Colonic mucosa (tissue), 4 donors: ENCODE data around the gene MARK3. TPM values are rescaled to one million over a fixed set of nuclear protein-coding genes. Genes with fewer than 3 reads are reported as not detected.

Source experiments
- DNase-seq: peaks from one replicate; pipeline ENCODE4 v3.0.0-alpha.2; 2020
- H3K27ac ChIP-seq: fragments of 200-600 bp; one replicate; pipeline ENCODE4 v1.8.0; 2021
- H3K27me3 ChIP-seq: fragments of 200-600 bp; one replicate; pipeline ENCODE4 v1.8.0; 2021
- H3K36me3 ChIP-seq: fragments of 200-600 bp; one replicate; pipeline ENCODE4 v1.8.0; 2021
- H3K4me1 ChIP-seq: fragments of 200-600 bp; one replicate; pipeline ENCODE4 v1.8.0; 2021; ENCODE audit warnings: mild to moderate bottlenecking
- H3K4me3 ChIP-seq: fragments of 200-600 bp; one replicate; pipeline ENCODE4 v1.8.0; 2021
- H3K9ac ChIP-seq, 2 donors: one replicate each; pipeline ENCODE4 v1.7.0; 2013; ENCODE audit warnings: control low read depth in 2 of 2, low read depth in 2 of 2, low read length in 2 of 2
- H3K9me3 ChIP-seq: fragments of 200-600 bp; one replicate; pipeline ENCODE4 v1.8.0; 2021
- CTCF ChIP-seq: fragments of 200-600 bp; IDR thresholded peaks from one replicate; pipeline ENCODE4 v1.8.0; 2022; ENCODE audit warnings: antibody characterized with exemption, mild to moderate bottlenecking
- intact Hi-C: fragments of 100-400 bp; cut with DNase I; formaldehyde crosslinking; loops from one replicate; pipeline ENCODE4 v1.14.1; 2022
- total RNA-seq, 2 donors: library from RNA; stranded (reverse); fragmentation: NEBNext Ultra II Directional in 1 of 2; extraction: Animal tissue kit (Norgen Biotek cat#: 25700) in 1 of 2; gene quantifications; one replicate each; pipeline ENCODE4 v1.2.1, GENCODE V29; 2021
- donor health status: healthy.
- donor health status: DM: no; HTN: no; CAD: no.
- donor health status: DM: no; HTN: no; CAD: no.

MARK3 gene
- total RNA-seq, 2 donors from 2014 or later: 52.5 to 63.6 TPM

- no peaks in the 10 kb centered on the region for H3K36me3 ChIP-seq
- H3K4me3 ChIP-seq: no peak overlapping the region
- H3K27ac ChIP-seq: no peak overlapping the region
- intact Hi-C loops: no loop called here
- peaks cover 13% of the 10 kb centered on the region for H3K4me1 ChIP-seq
- peak; percentile 39 for TF ChIP-seq CTCF
- DNase-seq: no peak
- no peaks in the 10 kb centered on the region for H3K9me3 ChIP-seq
- H3K27me3 ChIP-seq: no peaks in the 10 kb centered on the region
- H3K9ac ChIP-seq: no peak overlapping the region
These were observed 5.8 kb downstream of the MARK3 start for GRCh38 chr14:103391048-103391447.

GRCh38 chr14:103392106-103392505, 6.9 kb downstream of the MARK3 start:
- no peak for TF ChIP-seq CTCF
- DNase-seq: no peak
- H3K4me1 ChIP-seq: peaks cover 13% of the 10 kb centered on the region
- no peak overlapping the region for H3K27ac ChIP-seq
- no peaks in the 10 kb centered on the region for H3K27me3 ChIP-seq
- no peak overlapping the region for H3K4me3 ChIP-seq
- peak overlapping the region in 1 of 2 donors; percentile 7 for H3K9ac ChIP-seq
- intact Hi-C loops: no loop called here
- H3K36me3 ChIP-seq: no peaks in the 10 kb centered on the region
- H3K9me3 ChIP-seq: no peaks in the 10 kb centered on the region

- intact Hi-C loops: no loop called here
- no peak overlapping the region for H3K4me3 ChIP-seq
- no peak for DNase-seq
- H3K9me3 ChIP-seq: no peaks in the 10 kb centered on the region
- H3K27me3 ChIP-seq: no peaks in the 10 kb centered on the region
- H3K9ac ChIP-seq: no peak overlapping the region
- TF ChIP-seq CTCF: no peak
- peaks cover 13% of the 10 kb centered on the region for H3K4me1 ChIP-seq
- no peaks in the 10 kb centered on the region for H3K36me3 ChIP-seq
- H3K27ac ChIP-seq: no peak overlapping the region
These were observed 7.4 kb downstream of the MARK3 start for GRCh38 chr14:103392572-103392971.

GRCh38 chr14:103393070-103393469, 7.9 kb downstream of the MARK3 start:
- intact Hi-C loops: no loop called here
- no peak overlapping the region for H3K27ac ChIP-seq

GRCh38 chr14:103393676-103394626, 8.7 kb downstream of the MARK3 start:
- no peak overlapping the region for H3K27ac ChIP-seq
- no peaks in the 10 kb centered on the region for H3K36me3 ChIP-seq
- peaks cover 10% of the 10 kb centered on the region for H3K4me1 ChIP-seq
- no peak for DNase-seq
- no peaks in the 10 kb centered on the region for H3K9me3 ChIP-seq
- intact Hi-C loops: no loop called here
- TF ChIP-seq CTCF: peak; percentile 90
- H3K4me3 ChIP-seq: no peak overlapping the region
- no peaks in the 10 kb centered on the region for H3K27me3 ChIP-seq
- no peak overlapping the region for H3K9ac ChIP-seq

More at GRCh38 chr14:103393070-103393469, 7.9 kb downstream of the MARK3 start:
- no peaks in the 10 kb centered on the region for H3K36me3 ChIP-seq
- no peak for DNase-seq
- no peak for TF ChIP-seq CTCF
- H3K4me1 ChIP-seq: peaks cover 10% of the 10 kb centered on the region
- H3K4me3 ChIP-seq: no peak overlapping the region
- H3K27me3 ChIP-seq: no peaks in the 10 kb centered on the region
- H3K9me3 ChIP-seq: no peaks in the 10 kb centered on the region
- H3K9ac ChIP-seq: no peak overlapping the region
